Hepatocyte (in vitro differentiated cells): Measurements from ENCODE around the gene ESD.

Source experiments
- EZH2 ChIP-seq: fragments of 200-600 bp; sonication (generic); IDR thresholded peaks from 2 replicates; pipeline ENCODE4 v1.6.1; 2016; ENCODE audit warnings: antibody characterized with exemption, mild to moderate bottlenecking, borderline replicate concordance
- EZH2phosphoT487 ChIP-seq: fragments of 200-600 bp; sonication (generic); IDR thresholded peaks from one replicate; pipeline ENCODE4 v1.6.1; 2018; ENCODE audit warnings: antibody characterized with exemption, mild to moderate bottlenecking, low read depth, moderate library complexity; ENCODE audit not compliant: unreplicated experiment, severe bottlenecking

- TF ChIP-seq EZH2phosphoT487 (no peak), EZH2 (no peak)
These were observed 6.6 kb upstream of the ESD start for GRCh38 chr13:46803586-46803985.
